SU-DHL-6 (cell line): Measurements from ENCODE around the gene FAM171A2.

Experiments used
- H2AFZ ChIP-seq: fragments of 200-600 bp; sonication (generic); 2 replicates; pipeline ENCODE4 v1.6.1; 2014; ENCODE audit warnings: low read depth, mild to moderate bottlenecking, moderate library complexity, mixed read lengths, antibody characterized with exemption, low read length; ENCODE audit not compliant: severe bottlenecking
- H3F3A ChIP-seq: fragments of 200-600 bp; shearing (Covaris generic); 2 replicates; pipeline ENCODE4 v1.6.0; 2016; ENCODE audit warnings: antibody characterized with exemption, mild to moderate bottlenecking; ENCODE audit not compliant: insufficient read depth
- H3K27ac ChIP-seq: fragments of 200-600 bp; sonication (generic); 2 replicates; pipeline ENCODE4 v1.5.1; 2016; ENCODE audit warnings: low read depth, mild to moderate bottlenecking, low read length, moderate library complexity, mixed read lengths
- H3K27me3 ChIP-seq: fragments of 200-600 bp; sonication (generic), shearing (Covaris generic); 2 replicates; pipeline ENCODE4 v1.6.0; 2014; ENCODE audit warnings: mild to moderate bottlenecking, low read length
- H3K36me3 ChIP-seq: fragments of 200-600 bp; sonication (generic); 2 replicates; pipeline ENCODE4 v1.6.1; 2014; ENCODE audit warnings: mild to moderate bottlenecking, low read length, mixed read lengths
- H3K4me2 ChIP-seq: fragments of 300-600, 200-600 bp; shearing (Covaris generic), sonication (generic); 2 replicates; pipeline ENCODE4 v1.6.0; 2014; ENCODE audit warnings: low read length, low read depth, mild to moderate bottlenecking; ENCODE audit not compliant: poor library complexity, severe bottlenecking
- H3K4me3 ChIP-seq: fragments of 200-600 bp; sonication (generic); 2 replicates; pipeline ENCODE4 v1.5.1; 2014; ENCODE audit warnings: antibody characterized with exemption, low read length, mild to moderate bottlenecking, mixed read lengths; ENCODE audit not compliant: insufficient read depth, poor library complexity, severe bottlenecking
- H3K79me2 ChIP-seq: fragments of 200-600 bp; sonication (generic); 2 replicates; pipeline ENCODE4 v1.6.1; 2014; ENCODE audit warnings: mild to moderate bottlenecking, low read length, moderate library complexity; ENCODE audit not compliant: insufficient read depth
- H3K9ac ChIP-seq: fragments of 200-600 bp; sonication (generic); 2 replicates; pipeline ENCODE4 v1.7.0; 2014; ENCODE audit warnings: mild to moderate bottlenecking, low read length
- H3K9me2 ChIP-seq: fragments of 200-600 bp; sonication (generic); replicated peaks from 2 replicates; pipeline ENCODE4 v1.6.1; 2014; ENCODE audit warnings: low read length; ENCODE audit not compliant: insufficient read depth
- H3K9me3 ChIP-seq: fragments of 200-600 bp; sonication (generic); 2 replicates; pipeline ENCODE4 v1.6.1; 2014; ENCODE audit warnings: low read length, mixed read lengths; ENCODE audit not compliant: insufficient read depth
- H4K20me1 ChIP-seq: fragments of 200-600 bp; sonication (generic); 2 replicates; pipeline ENCODE4 v1.6.1; 2014; ENCODE audit warnings: low read depth, mild to moderate bottlenecking, antibody characterized with exemption, low read length, moderate library complexity, mixed read lengths
- CTCF ChIP-seq: fragments of 200-600 bp; sonication (generic); IDR thresholded peaks from one replicate; pipeline ENCODE4 v1.5.1; 2017; ENCODE audit warnings: antibody characterized with exemption, mild to moderate bottlenecking, low read length, moderate library complexity; ENCODE audit not compliant: insufficient read depth, poor library complexity, severe bottlenecking
- EZH2phosphoT487 ChIP-seq: fragments of 200-600 bp; sonication (generic), shearing (Covaris generic); conservative IDR thresholded peaks from 2 replicates; pipeline ENCODE4 v1.6.1; 2018; ENCODE audit warnings: mild to moderate bottlenecking, antibody characterized with exemption, low read length, moderate library complexity, mixed read lengths

FAM171A2 gene

GRCh38 chr17:44384823-44385286, 21.2 kb upstream of the FAM171A2 start:
- Histone ChIP-seq H3K4me2 (peak overlapping the region; percentile 56), H3F3A (no peaks in the 10 kb centered on the region), H3K9ac (peak overlapping the region; percentile 22; the same call in 1 of the 2 replicates), H3K27ac (no peak overlapping the region), H4K20me1 (no peaks in the 10 kb centered on the region), H3K79me2 (no peaks in the 10 kb centered on the region), H3K36me3 (no peaks in the 10 kb centered on the region), H3K9me2 (no peaks in the 10 kb centered on the region), H3K27me3 (no peaks in the 10 kb centered on the region), H3K4me3 (peak overlapping the region; percentile 28), H2AFZ (peak overlapping the region; percentile 71), H3K9me3 (no peaks in the 10 kb centered on the region)
- TF ChIP-seq CTCF (no peak), EZH2phosphoT487 (no peak)

- Histone ChIP-seq H3K4me2 (no peak overlapping the region), H3K27ac (no peak overlapping the region), H2AFZ (no peak overlapping the region)
These were observed 20.7 kb upstream of the FAM171A2 start for GRCh38 chr17:44384281-44384822.

GRCh38 chr17:44383861-44384260, 20.2 kb upstream of the FAM171A2 start:
- H3K9ac ChIP-seq: no peak overlapping the region
- H4K20me1 ChIP-seq: no peaks in the 10 kb centered on the region
- no peaks in the 10 kb centered on the region for H3K36me3 ChIP-seq
- TF ChIP-seq CTCF (no peak), EZH2phosphoT487 (no peak)
- no peaks in the 10 kb centered on the region for H3K79me2 ChIP-seq
- H2AFZ ChIP-seq: no peak overlapping the region
- no peaks in the 10 kb centered on the region for H3K9me3 ChIP-seq
- H3F3A ChIP-seq: no peaks in the 10 kb centered on the region
- H3K4me2 ChIP-seq: no peak overlapping the region
- no peak overlapping the region for H3K27ac ChIP-seq
- no peak overlapping the region for H3K4me3 ChIP-seq
- no peaks in the 10 kb centered on the region for H3K9me2 ChIP-seq
- H3K27me3 ChIP-seq: no peaks in the 10 kb centered on the region

More at GRCh38 chr17:44384281-44384822, 20.7 kb upstream of the FAM171A2 start:
- H3K9me2 ChIP-seq: no peaks in the 10 kb centered on the region
- TF ChIP-seq CTCF (no peak), EZH2phosphoT487 (no peak)
- no peaks in the 10 kb centered on the region for H3K36me3 ChIP-seq
- no peaks in the 10 kb centered on the region for H3K9me3 ChIP-seq
- H3K79me2 ChIP-seq: no peaks in the 10 kb centered on the region
- H3K9ac ChIP-seq: no peak overlapping the region
- H3K4me3 ChIP-seq: no peak overlapping the region
- no peaks in the 10 kb centered on the region for H3K27me3 ChIP-seq
- H4K20me1 ChIP-seq: no peaks in the 10 kb centered on the region
- no peaks in the 10 kb centered on the region for H3F3A ChIP-seq
